NCI-H510A treated with DMSO at 0.1 percent for 48 hours (cell line): ENCODE measurements around the gene UBL7.
"Not testable (repeated sequence)": the region's sequence is repeated elsewhere in the genome, so short reads cannot be mapped to it uniquely, and the experiment has no call there.

ENCODE experiments used
- DNase-seq: peaks from one replicate; lab custom pipeline; 2025; lab: John Stamatoyannopoulos, UW

Gene UBL7

DNA sequence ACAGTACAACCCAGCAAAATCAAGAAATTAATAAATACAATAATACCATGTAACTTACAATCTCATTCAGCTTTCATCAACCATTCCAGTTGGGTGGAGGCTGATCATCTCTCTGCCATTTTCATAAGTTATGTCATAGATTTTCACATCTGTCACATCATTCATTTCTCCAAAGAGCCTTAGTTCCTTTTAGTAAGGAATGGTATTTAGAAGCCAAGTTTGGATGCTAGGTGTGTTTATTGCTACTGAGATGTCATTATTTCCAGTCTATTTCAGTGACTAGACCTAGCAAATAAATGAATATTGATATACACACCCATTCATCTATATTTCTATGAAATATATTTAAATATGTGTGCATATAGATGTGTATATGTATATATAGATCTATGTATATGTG lies 2.7 kb upstream of the UBL7 start:
- DNase-seq, result no peak

DNA sequence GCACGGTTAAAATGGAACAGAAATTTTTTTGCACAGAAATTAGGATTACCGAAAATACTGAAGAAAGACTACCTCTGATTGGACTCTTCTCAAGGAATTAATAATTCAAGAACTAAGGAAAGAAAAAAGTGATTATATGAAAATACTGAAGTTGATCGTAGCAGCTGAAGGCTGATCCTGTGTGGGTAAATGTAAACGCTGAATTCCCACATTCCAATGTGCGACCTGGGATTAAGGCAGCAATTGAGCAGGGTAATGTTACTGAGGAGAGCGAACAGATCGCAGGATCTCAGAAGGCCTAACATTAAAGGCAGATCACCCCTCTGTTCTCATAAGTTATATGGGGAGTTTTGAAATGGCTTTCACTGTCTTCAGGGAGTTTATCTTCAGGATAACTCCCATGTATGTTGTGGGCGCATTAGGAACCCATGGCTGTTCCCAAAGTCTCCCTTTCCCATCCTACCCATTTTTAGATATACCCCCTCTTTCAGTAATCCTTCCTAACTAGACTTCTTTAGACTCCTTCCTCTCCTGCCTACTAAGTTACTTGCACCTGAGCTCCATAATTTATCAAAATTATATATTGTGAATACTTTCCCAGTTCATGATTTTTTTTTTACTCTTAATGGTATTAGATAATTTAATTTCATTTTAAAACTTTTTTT lies 1.0 kb upstream of the UBL7 start:
- no peak for DNase-seq

DNA sequence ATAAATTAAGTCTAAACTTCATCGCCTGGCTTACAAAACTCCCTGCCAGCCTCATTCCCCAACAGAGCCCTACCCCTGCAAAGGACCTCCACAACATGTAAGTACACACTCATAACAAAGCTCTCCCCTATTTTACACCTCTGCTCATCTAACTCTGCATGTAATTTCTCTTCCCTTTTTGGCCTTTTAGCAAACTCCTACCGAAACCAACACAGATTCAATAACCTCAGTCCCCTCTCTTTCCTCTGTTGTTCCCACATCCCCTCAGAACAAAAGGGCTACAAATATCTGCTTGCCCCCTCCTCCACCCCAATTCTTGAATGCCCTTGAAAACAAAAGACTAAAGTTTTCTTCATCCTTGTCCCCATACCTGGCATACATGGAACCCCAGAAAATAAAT lies 662 bp downstream of the UBL7 start:
- DNase-seq, result no peak

DNA sequence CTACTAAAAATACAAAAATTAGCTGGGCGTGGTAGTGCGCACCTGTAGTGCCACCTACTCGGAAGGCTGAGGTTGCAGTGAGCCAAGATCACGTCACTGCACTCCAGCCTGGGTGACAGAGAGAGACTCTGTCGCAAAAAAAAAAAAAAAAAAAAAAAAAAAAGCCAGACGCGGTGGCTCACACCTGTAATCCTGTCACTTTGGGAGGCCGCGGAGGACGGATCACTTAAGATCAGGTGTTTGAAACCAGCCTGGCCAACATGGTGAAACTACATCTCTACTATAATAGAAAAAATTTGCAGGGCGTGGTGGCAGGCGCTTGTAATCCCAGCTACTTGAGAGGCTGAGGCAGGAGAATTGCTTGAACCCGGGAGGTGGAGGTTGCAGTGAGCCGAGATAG lies 1.2 kb downstream of the UBL7 start:
- DNase-seq, result not testable (repeated sequence)

DNA sequence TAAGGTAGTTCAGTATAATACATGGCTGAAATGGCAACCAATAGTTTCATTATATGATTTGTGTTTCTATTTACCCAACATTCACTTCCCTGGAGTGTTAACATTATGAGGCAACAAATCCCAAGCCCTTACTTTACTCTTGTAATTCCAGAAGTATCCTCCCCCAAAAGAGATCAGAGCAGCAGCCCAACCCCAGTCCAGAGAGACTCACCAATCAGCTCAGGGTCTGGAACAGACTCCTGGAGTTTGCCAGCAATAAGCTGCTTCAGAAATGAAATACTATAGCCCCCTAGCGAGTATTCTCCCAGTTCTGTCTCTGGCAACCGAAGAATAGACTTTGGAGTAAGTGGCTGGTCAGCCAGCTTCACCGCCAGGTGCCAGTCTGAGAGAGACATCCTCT lies 2.5 kb downstream of the UBL7 start:
- no peak for DNase-seq

DNA sequence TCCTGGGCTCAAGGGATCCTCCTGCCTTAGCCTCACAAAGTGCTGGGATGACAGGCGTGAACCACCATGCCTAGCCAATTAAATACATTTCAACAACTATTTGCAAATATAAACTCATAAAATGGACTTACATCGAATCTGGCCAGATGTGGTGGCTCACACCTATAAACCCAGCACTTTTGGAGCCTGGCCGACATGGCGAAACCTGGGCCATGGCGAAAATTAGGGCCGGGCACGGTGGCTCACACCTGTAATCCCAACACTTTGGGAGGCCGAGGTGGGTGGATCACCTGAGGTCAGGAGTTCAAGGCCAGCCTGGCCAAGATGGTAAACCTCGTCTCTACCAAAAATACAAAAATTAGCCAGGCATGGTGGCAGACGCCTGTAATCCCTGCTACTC lies 3.9 kb downstream of the UBL7 start:
- DNase-seq, result not testable (repeated sequence)

DNA sequence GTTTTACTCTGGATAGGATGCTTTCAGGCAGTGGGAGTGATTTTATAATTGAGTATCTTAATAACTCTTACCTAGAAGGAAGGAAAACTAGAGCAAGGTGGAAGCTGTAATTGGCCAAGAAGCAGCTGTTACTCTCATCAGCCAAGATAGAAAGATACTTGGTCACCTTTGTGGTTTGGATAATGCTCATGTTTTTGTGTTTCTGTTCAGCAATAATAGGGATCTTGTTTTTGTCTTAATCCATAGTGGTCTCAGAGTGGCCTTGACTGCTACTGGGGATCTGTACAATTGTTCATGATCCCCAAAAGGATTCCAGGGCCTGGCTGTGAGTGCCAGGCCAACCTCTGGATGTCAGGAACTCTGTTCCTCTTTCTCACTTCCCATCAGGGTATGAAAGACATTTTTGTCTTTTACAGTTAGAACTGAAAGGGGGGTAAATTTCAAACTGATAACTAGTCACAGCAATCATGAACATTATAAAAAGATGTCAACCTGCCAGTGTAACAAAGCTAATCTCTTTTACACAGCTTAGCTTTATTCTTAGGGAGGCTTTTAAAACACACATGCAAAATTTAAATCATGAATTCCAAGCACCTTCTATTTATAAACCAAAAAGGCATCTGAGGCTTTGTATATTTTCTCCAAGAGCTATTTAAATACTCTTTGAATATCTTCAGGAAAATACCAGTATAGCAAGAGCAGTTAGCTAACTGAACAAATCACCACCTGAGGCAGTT lies 6.0 kb downstream of the UBL7 start:
- DNase-seq, result no peak

DNA sequence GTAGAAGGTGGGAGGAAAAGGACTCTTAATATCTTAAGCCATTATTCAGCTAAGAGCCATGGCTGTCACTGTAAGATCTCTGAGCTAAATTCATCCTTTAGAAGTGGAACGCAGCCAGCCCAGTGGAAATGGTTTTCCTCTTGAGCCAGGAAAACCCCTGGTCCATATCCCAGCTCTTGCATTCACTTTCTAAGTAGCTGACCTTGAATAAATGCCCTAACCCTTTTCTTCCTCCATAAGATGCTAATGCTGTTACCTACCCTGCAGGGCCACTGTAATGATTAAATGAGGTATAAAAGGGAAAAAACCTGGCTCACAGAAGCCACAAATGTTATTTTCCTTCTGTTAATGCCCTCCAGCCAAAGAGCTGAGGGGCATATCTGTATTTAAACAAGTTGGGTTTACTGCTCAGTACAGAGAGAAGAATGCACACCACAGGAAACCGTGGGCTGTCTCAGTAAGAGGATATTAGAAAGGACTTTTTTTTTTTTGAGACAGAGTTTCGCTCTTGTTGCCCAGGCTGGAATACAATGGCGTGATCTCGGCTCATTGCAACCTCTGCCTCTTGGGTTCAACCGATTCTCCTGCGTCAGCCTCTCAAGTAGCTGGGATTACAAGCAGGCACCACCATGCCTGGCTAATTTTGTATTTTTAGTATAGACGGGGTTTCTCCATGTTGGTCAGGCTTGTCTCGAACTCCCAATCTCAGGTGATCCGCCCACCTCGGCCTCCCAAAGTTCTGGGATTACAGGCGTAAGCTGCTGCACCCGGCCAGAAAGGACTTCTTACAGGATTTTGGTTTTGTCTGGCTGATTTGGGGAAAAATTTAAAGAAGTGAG lies 6.8 kb downstream of the UBL7 start:
- DNase-seq, result no peak

DNA sequence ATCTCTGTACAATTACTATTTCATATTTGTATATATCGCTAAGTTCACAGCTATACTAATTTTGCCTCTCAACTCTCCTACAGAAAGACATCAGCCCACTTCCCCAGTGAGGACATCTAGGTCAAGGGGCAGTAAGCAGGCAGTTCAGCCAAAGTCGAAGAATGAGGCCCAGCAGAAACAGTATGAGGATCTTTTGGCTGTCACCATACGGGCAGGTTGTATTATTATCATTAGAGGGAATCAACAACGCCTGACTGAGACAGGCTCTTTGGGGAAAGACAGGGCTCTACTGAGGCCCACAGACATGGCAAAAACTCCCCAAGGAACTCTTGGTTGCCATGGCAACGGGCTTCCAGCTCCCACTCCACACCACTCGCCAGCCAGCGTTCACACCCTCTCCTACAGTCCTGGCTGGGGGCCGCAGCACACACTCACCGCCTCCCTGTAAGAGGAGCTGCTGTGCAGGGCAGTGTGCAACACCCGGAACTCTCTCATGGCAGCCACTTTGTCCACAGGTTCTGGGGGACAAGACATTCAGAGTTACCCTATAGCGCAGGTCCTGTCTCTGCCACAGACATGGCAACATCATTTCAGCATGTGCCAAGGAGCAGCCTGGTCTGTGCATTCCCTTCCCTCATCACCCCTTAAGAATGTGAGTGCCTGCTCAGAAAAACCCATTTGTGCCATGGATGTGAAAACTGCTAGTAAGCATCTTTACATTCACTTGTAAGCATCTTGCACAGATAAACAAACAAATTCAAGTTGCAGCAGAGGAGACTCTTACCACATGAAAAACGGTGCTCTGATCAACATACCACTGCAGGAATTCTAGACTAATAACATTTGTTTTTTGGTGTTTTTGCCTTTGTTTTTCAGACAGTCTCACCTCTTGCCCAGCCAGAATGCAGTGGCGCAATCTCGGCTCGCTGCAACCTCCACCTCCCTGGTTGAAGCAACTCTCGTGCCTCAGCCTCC lies 8.8 kb downstream of the UBL7 start:
- no peak for DNase-seq

DNA sequence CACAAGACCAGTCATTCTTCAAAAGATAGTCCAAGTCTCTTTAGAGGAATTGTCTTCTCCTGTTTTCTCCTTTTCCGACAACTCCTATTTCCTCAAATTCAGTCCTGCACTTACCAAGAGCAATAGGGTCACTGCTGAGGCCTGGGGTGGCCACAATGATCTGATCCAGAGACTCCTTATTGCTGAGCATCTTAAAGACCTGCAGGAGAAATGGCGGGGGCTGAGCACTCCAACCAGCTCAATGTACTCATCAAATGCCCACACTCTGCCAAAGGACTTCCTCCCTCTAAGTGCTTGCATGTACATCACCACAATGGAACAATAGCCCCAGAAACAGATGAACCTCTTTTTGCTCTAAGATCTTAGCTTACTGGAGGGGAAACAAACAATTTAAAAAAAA lies 9.6 kb downstream of the UBL7 start:
- DNase-seq, result no peak

DNA sequence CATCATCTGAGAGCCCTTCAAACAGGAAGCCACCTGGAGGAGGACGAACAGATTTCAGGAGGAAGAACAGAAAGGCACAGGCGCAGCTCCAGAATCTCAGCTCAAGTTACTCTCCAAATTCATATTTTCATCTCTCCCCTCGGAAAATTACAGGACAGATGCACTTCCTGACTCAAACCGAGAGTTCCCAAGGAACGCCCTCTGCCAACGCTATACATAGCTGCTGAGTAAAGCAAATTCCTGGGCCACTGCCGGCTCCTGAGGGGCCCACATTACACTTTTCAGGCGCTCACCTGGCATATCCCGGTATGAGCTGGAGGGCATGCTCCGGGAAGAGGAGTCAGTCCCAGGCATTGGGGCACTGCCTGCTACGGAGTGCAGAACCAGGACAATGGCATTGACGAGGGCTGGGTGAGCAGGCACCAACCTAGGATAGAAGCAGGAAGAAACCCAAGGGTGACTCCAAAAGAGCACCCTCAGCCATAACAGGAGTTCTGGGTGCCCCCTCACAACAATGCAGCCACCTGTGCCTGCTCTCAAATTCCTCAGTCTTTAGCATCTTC lies 11.2 kb downstream of the UBL7 start:
- no peak for DNase-seq

DNA sequence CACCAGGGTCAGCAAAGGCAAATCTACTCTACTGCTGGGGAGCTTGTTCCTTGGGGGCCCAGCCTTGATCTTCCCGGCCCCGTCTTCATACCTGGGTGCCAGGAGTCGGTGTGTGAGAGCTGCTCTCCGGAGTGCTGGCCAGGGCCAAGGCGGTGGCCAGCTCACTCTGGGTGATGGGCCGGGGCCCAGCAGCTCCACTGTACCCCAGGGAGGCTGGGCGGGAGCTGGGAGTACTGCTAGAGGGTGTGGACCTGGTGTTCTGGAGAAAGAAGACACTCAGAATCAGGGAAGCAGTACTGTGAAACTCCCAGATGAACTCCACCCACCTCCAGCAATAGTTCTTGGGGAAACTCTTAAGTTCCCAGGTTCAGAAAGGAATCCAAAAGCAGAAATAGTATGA lies 11.9 kb downstream of the UBL7 start:
- no peak for DNase-seq

DNA sequence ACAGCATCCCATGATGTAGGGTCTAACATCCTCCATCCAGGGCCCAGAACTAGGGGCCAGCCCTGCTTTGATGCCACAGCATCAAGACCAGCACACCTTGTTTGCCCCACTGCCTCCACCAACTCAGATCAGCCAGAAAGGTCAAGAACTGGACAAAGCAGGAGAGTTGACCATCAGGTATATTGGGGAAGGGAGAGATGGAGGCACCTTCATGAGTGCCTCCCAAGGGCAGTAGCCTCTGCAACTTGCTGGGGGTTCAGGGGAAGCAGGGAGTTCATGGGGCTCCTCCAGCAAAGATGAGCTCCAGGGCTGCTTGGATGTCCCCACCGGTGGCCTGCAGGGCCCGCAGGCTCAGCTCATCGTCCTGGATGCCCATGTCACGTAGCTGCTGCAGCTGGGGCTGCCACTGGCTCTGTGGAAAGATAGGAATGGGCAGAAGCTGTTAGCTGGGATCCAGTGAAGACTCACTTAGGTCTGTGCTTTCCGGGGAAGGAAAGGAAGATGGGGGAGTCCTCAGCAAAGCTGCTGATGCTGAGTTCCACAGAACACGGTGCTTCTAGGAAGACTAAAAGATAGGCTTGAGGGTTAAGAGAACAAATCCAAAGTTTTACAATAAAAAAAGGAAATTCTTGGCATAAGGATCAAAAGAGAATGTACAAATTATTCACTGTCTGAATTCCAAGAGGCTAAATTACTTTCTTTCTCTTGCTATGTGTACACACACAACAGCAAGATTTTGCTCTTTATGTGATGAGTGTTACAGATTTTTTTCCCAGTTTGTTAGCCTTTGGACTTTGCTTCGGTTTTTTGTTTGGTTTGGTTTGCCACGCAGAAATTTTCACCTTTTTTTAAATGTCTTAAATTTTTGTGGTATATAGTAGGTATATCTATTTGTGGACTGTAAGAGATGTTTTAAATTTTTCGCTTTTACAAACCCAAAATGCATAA lies 14.9 kb downstream of the UBL7 start:
- DNase-seq, result no peak

DNA sequence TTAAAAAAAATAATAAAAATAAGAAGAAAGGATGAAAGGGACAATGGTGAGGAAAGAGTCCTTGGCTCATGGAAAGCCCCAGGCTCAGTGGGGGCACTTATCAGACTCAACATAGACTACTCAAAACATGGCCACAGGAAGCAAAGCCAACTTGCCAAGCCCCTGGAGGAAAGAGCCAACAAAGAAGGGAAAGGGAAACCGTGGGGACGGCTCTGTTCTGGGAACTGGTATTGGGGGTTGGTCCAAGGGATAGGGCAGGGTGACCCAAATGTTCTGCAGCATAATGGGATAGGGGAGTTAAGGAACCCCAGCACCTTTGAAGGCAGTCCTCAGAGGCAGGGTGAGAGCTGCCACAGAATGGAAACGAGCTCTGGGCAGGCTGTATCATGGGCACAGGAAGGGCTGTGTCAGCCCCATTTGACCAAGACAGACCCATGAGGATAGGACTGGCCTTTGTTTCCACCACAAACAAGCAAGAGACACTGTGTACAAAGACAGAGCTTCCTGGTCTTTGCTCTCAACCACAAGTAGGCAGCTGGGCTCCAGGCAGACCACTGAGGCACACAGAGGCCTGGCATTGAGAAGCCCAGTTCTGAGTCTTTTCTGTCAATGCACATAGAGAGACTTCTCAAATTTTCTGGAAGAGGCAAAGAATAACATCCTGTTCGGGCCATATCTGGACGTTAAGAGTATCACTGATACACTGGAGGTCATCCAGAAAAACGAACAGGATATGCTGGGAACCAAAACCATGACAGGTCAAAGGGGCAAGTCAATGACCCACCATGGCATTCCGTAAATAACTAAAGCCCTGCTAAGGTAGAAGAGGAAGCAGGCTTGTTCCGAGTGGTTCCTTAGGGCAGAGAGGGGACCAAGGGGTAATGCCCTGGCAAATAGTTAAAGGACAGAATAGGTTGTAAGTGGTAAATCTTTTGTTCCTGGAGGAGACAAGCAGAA lies 16.6 kb downstream of the UBL7 start:
- DNase-seq, result no peak

DNA sequence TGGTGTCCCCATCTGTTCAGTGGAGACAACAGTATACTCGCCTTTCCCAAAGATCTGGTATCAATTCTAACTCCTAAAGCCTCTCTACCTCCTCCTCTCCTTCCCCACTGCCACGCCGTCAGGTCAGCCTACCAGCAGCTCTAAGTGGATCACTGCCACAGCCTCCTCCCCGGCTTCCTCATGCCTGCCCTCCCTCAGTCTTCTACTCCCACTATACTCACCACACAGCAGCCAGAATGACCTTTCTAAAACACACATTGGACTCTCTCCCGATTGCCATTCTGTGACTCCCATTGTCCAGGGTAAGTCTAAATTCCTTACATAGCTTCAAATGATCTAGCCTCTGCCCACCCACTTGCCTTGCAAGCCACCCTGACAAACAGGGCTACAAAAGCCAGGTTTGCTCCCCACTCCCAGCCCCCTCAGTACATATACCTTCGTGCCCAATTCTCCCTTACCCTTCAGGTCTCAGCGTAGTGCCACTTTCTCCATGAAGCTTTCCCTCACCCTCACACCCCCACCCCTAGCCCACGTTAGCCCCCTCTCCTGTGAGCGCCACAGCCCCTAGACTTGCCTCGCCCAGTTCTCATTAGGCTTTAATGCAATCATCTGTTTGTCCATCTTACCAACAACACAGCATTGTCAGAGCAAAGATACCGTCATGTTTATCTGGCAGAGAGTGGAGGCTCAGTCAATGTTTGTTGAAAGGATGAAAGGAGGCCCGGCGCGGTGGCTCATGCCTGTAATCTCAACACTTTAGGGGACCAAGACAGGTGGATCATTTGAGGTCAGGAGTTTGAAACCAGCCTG lies 17.7 kb downstream of the UBL7 start:
- no peak for DNase-seq

DNA sequence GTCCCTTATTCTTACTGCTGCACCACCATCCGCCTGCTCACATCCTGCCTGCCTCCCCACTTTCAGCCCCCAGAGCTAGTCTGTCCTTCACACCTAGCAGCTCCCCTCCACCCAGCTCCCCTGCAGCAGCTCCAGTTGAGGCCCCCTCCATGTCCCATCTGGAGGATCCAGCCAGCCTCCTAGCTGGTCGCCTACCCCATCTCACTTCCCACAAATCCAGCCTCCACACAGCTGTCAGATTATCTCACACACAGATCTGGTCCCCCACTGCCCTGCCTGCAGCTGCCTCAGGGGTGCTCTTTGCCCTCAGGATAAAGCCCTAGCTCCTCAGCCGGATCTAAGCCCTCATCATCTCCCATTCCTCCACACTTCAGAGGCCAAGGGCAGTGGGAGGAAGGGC lies 18.4 kb downstream of the UBL7 start:
- no peak for DNase-seq

DNA sequence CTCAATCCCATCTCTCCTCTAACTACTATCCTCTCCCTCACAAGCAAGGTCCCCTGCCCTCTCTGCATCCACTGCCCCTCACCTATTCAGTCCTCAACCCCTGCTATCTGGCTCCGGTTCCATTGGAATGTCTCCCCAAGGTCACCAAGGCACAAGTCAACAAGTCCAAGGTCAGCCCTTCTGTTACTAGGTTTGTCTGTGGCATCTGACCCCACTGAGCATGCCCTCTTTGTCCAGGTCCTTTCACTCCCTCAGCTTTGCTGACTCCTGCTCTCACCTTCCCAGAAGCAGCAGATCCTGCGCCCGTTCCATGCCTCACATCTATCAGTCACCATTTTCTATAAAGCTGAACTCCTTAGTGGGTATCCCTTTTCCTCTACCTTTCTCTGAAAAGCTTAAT lies 18.9 kb downstream of the UBL7 start:
- no peak for DNase-seq

DNA sequence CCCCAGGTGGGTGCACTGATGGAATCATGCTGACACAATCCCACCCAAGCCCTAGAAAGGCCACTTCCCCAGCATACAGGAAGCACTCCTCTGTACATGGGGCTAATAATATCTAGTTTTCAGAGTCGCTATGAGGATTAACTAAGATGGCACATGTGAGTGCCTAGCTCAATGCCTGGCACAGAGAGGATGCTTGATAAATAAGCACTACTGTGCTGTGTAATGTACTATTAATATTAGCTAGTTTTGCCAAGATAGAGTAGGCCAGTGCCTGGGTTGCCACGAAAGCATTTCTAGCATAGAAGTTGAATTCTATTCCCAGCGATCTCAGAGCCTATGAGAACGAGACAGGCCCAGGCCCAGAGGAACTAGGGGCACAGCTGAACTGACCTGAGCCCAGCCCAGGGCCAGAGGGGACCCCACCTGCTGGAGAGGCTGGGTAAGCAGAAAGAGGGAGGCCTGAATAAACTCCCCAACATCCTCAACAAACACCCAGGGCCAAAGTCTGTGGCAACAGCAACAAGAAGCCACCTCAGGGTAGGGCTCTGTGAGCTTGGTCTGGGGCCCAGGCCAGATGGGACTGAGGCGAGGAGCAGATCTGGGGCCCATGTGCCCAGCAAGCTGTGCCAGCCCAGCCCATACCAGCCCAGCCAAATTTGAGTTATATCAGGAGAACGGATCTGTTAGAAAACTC lies 19.6 kb downstream of the UBL7 start:
- no peak for DNase-seq
